GM10248 (cell line): ENCODE results near the gene ITGA11.

ENCODE experiments used
- CTCF ChIA-PET: fragments of 300-600 bp; sonication (Branson Sonifier 250); formaldehyde crosslinking; extraction: SDS; loops from one replicate; lab custom pipeline; 2021; ENCODE audit warnings: antibody characterized with exemption; lab: Yijun Ruan, JAX
- POLR2A ChIA-PET: fragments of 350-650 bp; sonication (Branson Sonifier 250); formaldehyde crosslinking; extraction: SDS; loops from one replicate; lab custom pipeline; 2020; ENCODE audit warnings: antibody characterized with exemption; lab: Yijun Ruan, JAX
- DNase-seq: peaks from one replicate; pipeline ENCODE4 v3.0.0; 2012; ENCODE audit errors: extremely low spot score
- CTCF ChIP-seq: IDR thresholded peaks from 2 replicates; pipeline ENCODE4 v1.5.1; 2012; ENCODE audit warnings: mild to moderate bottlenecking, low read depth; ENCODE audit errors: extremely low read depth, missing control alignments, control extremely low read depth

Gene ITGA11

GRCh38 chr15:68380456-68380855 lies 51.5 kb downstream of the ITGA11 start:
- TF ChIP-seq CTCF: no peak
- CTCF ChIA-PET: interaction anchor here (1.7 kb wide), 1 partner anchor 127 kb away, joined by 4 read pairs; no protein-coding TSS in a partner anchor
- POLR2A ChIA-PET: no interaction called here
- DNase-seq: no peak

- ChIA-PET CTCF (interaction anchor here (1.7 to 2.5 kb wide), 2 partner anchors 73 to 127 kb away, joined by 4 to 8 read pairs; no protein-coding TSS in a partner anchor), POLR2A (no interaction called here)
- no peak for TF ChIP-seq CTCF
- DNase-seq: no peak
These were observed 52.1 kb downstream of the ITGA11 start for GRCh38 chr15:68379759-68380290.

- ChIA-PET POLR2A (no interaction called here), CTCF (interaction anchor here (1.7 to 2.5 kb wide), 2 partner anchors 72 to 126 kb away, joined by 4 to 8 read pairs; no protein-coding TSS in a partner anchor)
These were observed 52.8 kb downstream of the ITGA11 start for GRCh38 chr15:68379058-68379758.

GRCh38 chr15:68378595-68378994 lies 53.4 kb downstream of the ITGA11 start:
- no peak for DNase-seq
- POLR2A ChIA-PET: no interaction called here
- CTCF ChIA-PET: interaction anchor here (2.5 kb wide), 1 partner anchor 72 kb away, joined by 8 read pairs; no protein-coding TSS in a partner anchor
- TF ChIP-seq CTCF: no peak

More at GRCh38 chr15:68379058-68379758, 52.8 kb downstream of the ITGA11 start:
- TF ChIP-seq CTCF: no peak
- DNase-seq: no peak

GRCh38 chr15:68377766-68378165 lies 54.2 kb downstream of the ITGA11 start:
- TF ChIP-seq CTCF: no peak

GRCh38 chr15:68376447-68377060 lies 55.4 kb downstream of the ITGA11 start:
- no peak for DNase-seq
- ChIA-PET POLR2A (no interaction called here), CTCF (no interaction called here)
- no peak for TF ChIP-seq CTCF

More at GRCh38 chr15:68377766-68378165, 54.2 kb downstream of the ITGA11 start:
- DNase-seq: no peak
- ChIA-PET CTCF (interaction anchor here (2.5 kb wide), 1 partner anchor 71 kb away, joined by 8 read pairs; no protein-coding TSS in a partner anchor), POLR2A (no interaction called here)
